H1 (cell line): ENCODE measurements around the gene CACFD1. TPM values are rescaled to one million over a fixed set of nuclear protein-coding genes. Genes with fewer than 3 reads are reported as not detected.

Experiments used
- JUN ChIP-seq: IDR thresholded peaks from 2 replicates; pipeline ENCODE4 v1.6.1; 2011; ENCODE audit warnings: low read depth, mild to moderate bottlenecking, improper control_type of control experiment, low read length
- ZNF274 ChIP-seq: IDR thresholded peaks from 2 replicates; pipeline ENCODE4 v1.7.0; 2012; ENCODE audit warnings: low read length, borderline replicate concordance; ENCODE audit errors: extremely low read depth
- polyA plus RNA-seq, 7 experiments: library from polyadenylated mRNA; depleted of rRNA in 3 of 7; stranded (reverse) in 5 of 7; unstranded in 2 of 7; fragments of >200 nt in 5 of 7; fragments of 200-250 nt in 2 of 7; gene quantifications; 1 replicate in 5 of 7; 2 replicates in 1 of 7; 4 replicates in 1 of 7; pipeline versions ENCODE4 v1.2.1 to v1.2.3, GENCODE V29; 2011 to 2013; ENCODE audit warnings: missing spikeins in 2 of 7, mixed read lengths in 2 of 7
- total RNA-seq: library from RNA; stranded (reverse); fragmentation: NEBNext Ultra II Directional; extraction: Animal tissue kit (Norgen Biotek cat#: 25700); gene quantifications from 2 replicates; pipeline ENCODE4 v1.2.1, GENCODE V29; 2021
- TF ChIP-seq, protein P1 (sequence below): IDR thresholded peaks from 2 replicates; pipeline ENCODE4 v1.6.1; 2012; ENCODE audit warnings: inconsistent platforms

The CACFD1 gene
- total and polyA plus RNA-seq, 2 of the 8 experiments (the other 6 are each of a cell fraction or from before 2014, with no cell fraction given) = 13.4 to 15.5 TPM

DNA sequence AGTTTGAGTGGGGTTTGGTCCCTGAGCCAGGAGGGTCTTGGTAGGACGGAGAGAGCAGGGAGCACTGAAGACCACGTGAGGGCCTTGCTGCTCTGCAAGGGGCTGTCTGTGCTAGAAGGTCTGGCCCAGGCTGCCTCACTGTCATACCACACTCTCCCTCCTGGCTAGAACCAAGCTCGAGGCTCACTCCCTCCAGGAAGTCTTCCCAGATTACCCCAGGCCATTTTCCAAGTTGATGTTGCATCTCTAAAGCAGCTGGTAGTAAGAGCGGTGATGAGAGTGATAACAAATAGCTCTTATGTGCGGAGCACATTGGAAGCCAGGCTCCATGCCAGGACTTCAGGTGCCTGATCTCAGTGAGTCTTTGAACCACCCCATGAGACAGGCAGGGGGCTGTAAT, 58.4 kb downstream of the CACFD1 start (continued):
- TF ChIP-seq ZNF274 = no peak
- TF ChIP-seq, protein P1, sequence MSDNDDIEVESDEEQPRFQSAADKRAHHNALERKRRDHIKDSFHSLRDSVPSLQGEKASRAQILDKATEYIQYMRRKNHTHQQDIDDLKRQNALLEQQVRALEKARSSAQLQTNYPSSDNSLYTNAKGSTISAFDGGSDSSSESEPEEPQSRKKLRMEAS = no peak
- no peak for TF ChIP-seq JUN
